Adrenal gland (tissue), 12 donors: ENCODE results near the gene SP3. TPM values are rescaled to one million over a fixed set of nuclear protein-coding genes. Genes with fewer than 3 reads are reported as not detected.
A peak's percentile ranks its signal among the peaks of the same experiment; 100 is the strongest.

Experiments used
- DNase-seq, 7 donors: peaks; one replicate each; pipeline ENCODE4 v3.0.0-alpha.2; 2019 to 2020
- H3K27ac ChIP-seq, 5 donors: fragments of 200-600 bp; sonication (generic) in 4 of 5; 1 replicate in 3 of 5; 2 replicates in 2 of 5; pipeline versions ENCODE4 v1.5.1 to v1.8.0; 2016 to 2020; ENCODE audit warnings: mild to moderate bottlenecking in 1 of 5
- H3K27me3 ChIP-seq: fragments of 200-600 bp; 2 replicates; pipeline ENCODE4 v1.8.0; 2021
- H3K36me3 ChIP-seq, 2 donors: fragments of 200-600 bp; replicated peaks in 1 of 2; 1 replicate in 1 of 2; 2 replicates in 1 of 2; pipeline versions ENCODE4 v1.5.1 to v1.8.0; 2018 to 2022
- H3K4me1 ChIP-seq, 2 donors: fragments of 200-600 bp; replicated peaks in 1 of 2; 1 replicate in 1 of 2; 2 replicates in 1 of 2; pipeline versions ENCODE4 v1.5.1 to v1.8.0; 2018 to 2021
- H3K4me3 ChIP-seq, 4 donors: fragments of 200-600 bp; sonication (generic) in 3 of 4; one replicate each; pipeline ENCODE4 v1.5.1; 2016 to 2018
- H3K9me3 ChIP-seq, 3 donors: fragments of 200-600 bp; sonication (generic) in 1 of 3; replicated peaks in 1 of 3; 1 replicate in 2 of 3; 2 replicates in 1 of 3; pipeline versions ENCODE4 v1.5.1 to v1.8.0; 2016 to 2021
- POLR2A ChIP-seq, 2 donors: fragments of 450-650 bp; IDR thresholded peaks; one replicate each; pipeline ENCODE4 v1.6.1; 2017; ENCODE audit warnings: antibody characterized with exemption in 2 of 2, mild to moderate bottlenecking in 2 of 2, moderate library complexity in 1 of 2
- WGBS, 4 donors: extraction: QIAGEN DNeasy Blood & Tissue Kit in 2 of 4; methylation state at CpG; one replicate each; pipeline versions ENCODE4 v1.1.5 to v1.1.7; 2013 to 2017; 5-methylcytosine and 5-hydroxymethylcytosine counted together
- intact Hi-C, 2 donors: fragments of 100-400 bp; cut with DNase I; formaldehyde crosslinking; loops; one replicate each; pipeline versions ENCODE4 v1.14.1 to v1.15.0; 2022 to 2023
- polyA plus RNA-seq, 3 donors: library from polyadenylated mRNA; stranded (reverse); fragments of 200-250 nt in 2 of 3; fragments of 350-450 nt in 1 of 3; fragmentation: Illumina TruSeq in 1 of 3; extraction: RNeasy Lipid Tissue Mini Kit (QIAGEN cat#74804) in 1 of 3; gene quantifications; one replicate each; pipeline ENCODE4 v1.2.3, GENCODE V29; 2013 to 2014
- total RNA-seq, 9 donors: library from RNA; depleted of rRNA in 4 of 9; stranded (reverse); fragments of >200 nt in 4 of 9; fragments of 120-200 nt in 1 of 9; fragmentation: NEBNext Ultra II Directional in 1 of 9; extraction: Animal tissue kit (Norgen Biotek cat#: 25700) in 1 of 9; gene quantifications; one replicate each; pipeline versions ENCODE4 v1.1.0 to v1.2.4, GENCODE V29; 2013 to 2023
- TF ChIP-seq, protein P1 (sequence below), 6 experiments: fragments of 450-650 bp in 4 of 6; fragments of 200-600 bp in 2 of 6; sonication (generic) in 1 of 6; IDR thresholded peaks; 1 replicate in 5 of 6; 2 replicates in 1 of 6; pipeline versions ENCODE4 v1.5.1 to v1.8.0; 2016 to 2021; ENCODE audit warnings: antibody characterized with exemption in 6 of 6, mild to moderate bottlenecking in 2 of 6, moderate library complexity in 1 of 6
- donor health status: healthy with polysubstance abuse.
- donor health status: Bipolar disorder and iron deficiency.
- donor health status: DM: yes; HTN: yes; CAD: no.
- donor health status: DM: no; HTN: no; CAD: no.
- donor health status: DM: no; HTN: no; CAD: no.
- donor health status: DM: yes; HTN: yes; CAD: no.

Gene SP3
- total and polyA plus RNA-seq, 12 donors = 8.9 to 118 (median 54.4) TPM

DNA sequence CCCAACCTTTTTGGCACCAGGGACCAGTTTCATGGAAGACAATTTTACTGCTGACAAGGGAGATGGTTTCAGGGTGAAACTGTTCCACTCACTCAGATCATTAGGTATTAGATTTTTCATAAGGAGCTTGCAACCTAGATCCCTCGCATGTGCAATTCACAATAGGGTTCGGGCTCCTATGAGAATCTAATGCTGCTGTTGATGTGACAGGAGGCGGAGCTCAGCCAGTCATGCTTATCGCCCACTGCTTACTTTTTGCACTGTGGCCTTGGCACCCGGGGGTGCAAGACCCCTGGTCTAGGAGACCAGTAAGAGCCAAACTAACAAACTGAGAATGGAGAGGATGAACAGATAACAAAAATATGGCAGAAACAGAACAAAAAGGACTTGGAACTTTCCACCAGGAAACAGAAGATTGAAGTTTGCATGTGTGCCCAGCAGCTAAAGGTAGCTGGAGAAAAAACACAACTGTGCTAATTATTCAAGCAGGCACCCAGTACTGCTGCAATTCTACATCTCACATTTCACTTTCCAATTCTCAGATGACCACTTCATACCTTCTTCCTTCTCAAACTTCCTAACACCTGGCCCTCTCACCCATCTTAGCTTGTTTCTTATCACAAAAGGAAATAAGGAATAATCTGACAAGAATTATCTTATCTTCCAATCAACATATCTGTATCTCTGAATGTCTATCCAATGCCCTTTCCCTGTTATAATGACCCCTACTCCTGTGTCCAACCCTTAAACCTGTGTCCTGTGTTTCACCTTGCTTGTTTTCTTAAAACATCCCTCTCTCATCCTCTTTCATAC lies 24.8 kb downstream of the SP3 start:
- no peak overlapping the region for H3K27ac ChIP-seq
- TF ChIP-seq, protein P1, sequence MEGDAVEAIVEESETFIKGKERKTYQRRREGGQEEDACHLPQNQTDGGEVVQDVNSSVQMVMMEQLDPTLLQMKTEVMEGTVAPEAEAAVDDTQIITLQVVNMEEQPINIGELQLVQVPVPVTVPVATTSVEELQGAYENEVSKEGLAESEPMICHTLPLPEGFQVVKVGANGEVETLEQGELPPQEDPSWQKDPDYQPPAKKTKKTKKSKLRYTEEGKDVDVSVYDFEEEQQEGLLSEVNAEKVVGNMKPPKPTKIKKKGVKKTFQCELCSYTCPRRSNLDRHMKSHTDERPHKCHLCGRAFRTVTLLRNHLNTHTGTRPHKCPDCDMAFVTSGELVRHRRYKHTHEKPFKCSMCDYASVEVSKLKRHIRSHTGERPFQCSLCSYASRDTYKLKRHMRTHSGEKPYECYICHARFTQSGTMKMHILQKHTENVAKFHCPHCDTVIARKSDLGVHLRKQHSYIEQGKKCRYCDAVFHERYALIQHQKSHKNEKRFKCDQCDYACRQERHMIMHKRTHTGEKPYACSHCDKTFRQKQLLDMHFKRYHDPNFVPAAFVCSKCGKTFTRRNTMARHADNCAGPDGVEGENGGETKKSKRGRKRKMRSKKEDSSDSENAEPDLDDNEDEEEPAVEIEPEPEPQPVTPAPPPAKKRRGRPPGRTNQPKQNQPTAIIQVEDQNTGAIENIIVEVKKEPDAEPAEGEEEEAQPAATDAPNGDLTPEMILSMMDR (IDR thresholded peaks at IDR 0.05) = no peak
- TF ChIP-seq POLR2A (IDR thresholded peaks at IDR 0.05) = no peak
- no peak for DNase-seq
- H3K36me3 ChIP-seq = no peaks in the 10 kb centered on the region
- intact Hi-C loops = no loop called here
- H3K4me3 ChIP-seq = no peak overlapping the region
- no peaks in the 10 kb centered on the region for H3K9me3 ChIP-seq
- 86 to 94% (median 89%) methylated on average over 5 of the region's 5 CpGs for WGBS, 4 donors
- peaks cover 9 to 49% of the 10 kb centered on the region in 2 donors for H3K4me1 ChIP-seq
- no peaks in the 10 kb centered on the region for H3K27me3 ChIP-seq

DNA sequence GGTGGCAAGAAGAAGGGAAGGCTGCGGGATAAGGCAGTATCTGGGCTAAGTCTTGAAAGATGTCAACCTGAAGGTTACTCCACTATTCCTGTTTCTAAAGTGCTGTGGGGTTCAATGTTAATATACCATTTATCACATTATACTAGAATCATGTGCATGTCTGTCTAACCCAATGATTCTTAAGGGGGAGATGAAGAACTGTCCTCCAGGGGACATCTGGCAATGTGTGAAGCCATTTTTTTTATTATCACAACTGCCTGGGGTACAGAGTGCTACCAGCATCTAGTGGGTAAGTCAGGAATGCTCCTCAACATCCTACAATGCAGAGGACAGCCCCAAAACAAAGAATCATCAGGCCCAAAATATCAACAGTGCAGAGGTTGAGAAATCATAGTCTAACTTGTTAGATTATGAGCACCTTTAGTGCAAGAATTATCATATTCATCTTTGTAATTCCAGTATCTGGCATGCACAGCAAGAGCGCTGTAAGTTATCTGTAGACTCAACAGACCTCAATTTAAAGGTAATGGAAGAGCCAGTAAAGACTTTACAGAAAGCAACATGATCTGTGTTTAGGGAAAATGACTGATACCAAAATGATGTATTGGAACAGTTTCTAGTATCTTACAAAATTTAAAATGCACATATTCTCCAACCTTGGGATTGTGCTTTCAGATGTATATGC lies 26.3 kb downstream of the SP3 start:
- H3K27ac ChIP-seq = no peak overlapping the region
- H3K36me3 ChIP-seq = no peaks in the 10 kb centered on the region
- no peak for DNase-seq
- intact Hi-C loops = no loop called here
- no peaks in the 10 kb centered on the region for H3K9me3 ChIP-seq
- no peak for TF ChIP-seq POLR2A (IDR thresholded peaks at IDR 0.05)
- TF ChIP-seq, protein P1 (IDR thresholded peaks at IDR 0.05) = no peak
- peaks cover 9 to 59% of the 10 kb centered on the region in 2 donors for H3K4me1 ChIP-seq
- H3K4me3 ChIP-seq = no peak overlapping the region
- 92 to 97% (median 93%) methylated on average over 2 of the region's 2 CpGs for WGBS, 4 donors
- no peaks in the 10 kb centered on the region for H3K27me3 ChIP-seq

DNA sequence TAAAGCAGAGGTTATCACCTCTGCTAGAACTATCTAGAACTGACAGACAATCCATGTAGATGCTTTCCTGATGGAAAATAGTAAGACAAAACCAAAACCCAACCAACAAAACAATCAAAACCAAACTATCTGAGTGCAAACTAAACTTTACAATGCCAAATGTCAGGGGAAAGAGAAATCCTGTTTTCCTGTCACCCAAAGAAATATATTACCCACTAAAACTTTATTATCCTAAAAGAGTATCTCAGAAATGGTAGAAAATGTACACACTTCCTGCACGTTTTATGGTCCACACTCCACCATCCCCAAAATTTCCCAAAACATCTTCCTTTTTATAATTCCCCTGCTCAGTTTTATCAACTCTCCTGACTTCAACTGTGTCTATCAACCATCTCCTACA lies 29.9 kb downstream of the SP3 start:
- Histone ChIP-seq H3K27me3 (no peaks in the 10 kb centered on the region), H3K4me1 (peaks cover 7 to 44% of the 10 kb centered on the region in 2 donors), H3K4me3 (no peak overlapping the region), H3K36me3 (no peaks in the 10 kb centered on the region), H3K27ac (peak overlapping the region in 1 of 5 donors; percentile 18), H3K9me3 (no peaks in the 10 kb centered on the region)
- DNase-seq = no peak
- intact Hi-C loops = no loop called here
- WGBS, 4 donors = 53 to 93% (median 86%) methylated on average over 1 of the region's 1 CpG
- TF ChIP-seq, protein P1 (IDR thresholded peaks at IDR 0.05) = no peak

DNA sequence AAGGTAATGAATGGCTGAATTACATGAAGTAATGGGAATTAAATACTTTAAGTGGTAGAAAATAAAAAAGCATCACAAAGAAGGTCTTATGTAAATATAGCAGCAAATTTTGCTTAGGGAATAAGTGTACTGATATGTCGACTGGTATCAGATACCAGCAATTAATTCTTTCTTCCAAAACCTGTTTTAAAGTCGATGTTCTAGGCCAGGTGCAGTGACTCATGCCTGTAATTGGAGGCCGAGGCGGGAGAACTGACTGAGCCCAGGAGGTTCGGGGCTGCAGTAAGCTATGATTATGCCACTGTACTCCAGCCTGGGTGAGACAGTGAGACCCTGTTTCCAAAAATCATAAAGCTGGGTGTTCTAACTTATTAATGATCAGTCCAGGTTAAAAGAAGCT lies 30.3 kb downstream of the SP3 start:
- Histone ChIP-seq H3K27ac (peak overlapping the region in 1 of 5 donors; percentile 18), H3K4me3 (no peak overlapping the region), H3K4me1 (peaks cover 3 to 40% of the 10 kb centered on the region in 2 donors), H3K27me3 (no peaks in the 10 kb centered on the region), H3K36me3 (no peaks in the 10 kb centered on the region), H3K9me3 (no peaks in the 10 kb centered on the region)
- TF ChIP-seq, protein P1 (IDR thresholded peaks at IDR 0.05) = no peak
- TF ChIP-seq POLR2A (IDR thresholded peaks at IDR 0.05) = no peak
- DNase-seq = no peak
- intact Hi-C loops = no loop called here
- 51 to 64% (median 58%) methylated on average over 5 of the region's 5 CpGs for WGBS, 4 donors
